ENCODE results near the gene S1PR1. TPM values are rescaled to one million over a fixed set of nuclear protein-coding genes. Genes with fewer than 3 reads are reported as not detected.

Gene S1PR1
- total RNA-seq, 2 donors from 2014 or later: 42.5 to 108 TPM

- Histone ChIP-seq H3K27ac (no peak overlapping the region), H3K27me3 (replicated peaks; ENCODE audit: insufficient read depth) (no peaks in the 10 kb centered on the region), H3K4me1 (ENCODE audit: control insufficient read depth in 1 of 2, low read depth in 2 of 2) (no peaks in the 10 kb centered on the region), H3K4me3 (no peak overlapping the region), H3K9me3 (no peaks in the 10 kb centered on the region), H3K36me3 (no peaks in the 10 kb centered on the region)
- DNase-seq (ENCODE audit: low spot score): no peak
- TF ChIP-seq CTCF (IDR thresholded peaks at IDR 0.05): no peak
- ATAC-seq (ENCODE audit: insufficient number of reproducible peaks, low FRiP score, low read depth): no peak
Observed at GRCh38 chr1:101281751-101282150, 44.9 kb downstream of the S1PR1 start.

DNA sequence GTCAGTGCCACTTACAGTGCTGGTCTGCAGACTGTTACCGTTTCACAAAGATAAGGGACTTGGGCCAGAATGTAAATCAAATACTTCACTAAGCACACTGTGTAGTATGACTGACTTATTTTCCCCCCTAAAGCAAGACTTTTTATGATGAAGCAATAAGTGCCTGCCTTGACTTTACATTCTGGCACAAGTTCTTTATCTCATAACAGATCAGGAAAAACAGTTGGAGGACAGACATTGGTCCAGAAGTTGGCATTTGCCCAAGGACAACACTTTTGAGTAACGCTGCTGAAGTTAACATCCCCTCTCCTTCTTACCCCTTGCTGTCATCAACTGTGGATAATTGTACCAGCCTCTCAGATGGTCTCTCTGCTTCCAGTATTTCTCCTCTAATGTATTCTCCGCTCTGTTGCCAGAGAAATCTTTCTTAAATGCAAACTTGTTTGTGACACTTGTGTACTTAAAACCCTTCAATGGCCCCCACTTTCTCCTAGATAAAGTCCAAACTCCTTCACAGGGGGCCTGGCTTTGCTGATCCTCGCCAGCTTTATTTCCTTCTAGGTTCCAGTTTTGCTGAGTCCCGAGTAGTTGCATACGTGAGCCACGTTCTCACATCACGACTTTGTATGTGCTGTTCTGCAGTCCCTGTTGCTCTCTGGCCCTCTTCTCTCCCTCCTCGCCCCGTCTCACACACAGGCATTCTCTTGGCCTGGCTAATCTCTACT lies 45.7 kb downstream of the S1PR1 start:
- Histone ChIP-seq H3K4me3 (no peak overlapping the region), H3K4me1 (ENCODE audit: control insufficient read depth in 1 of 2, low read depth in 2 of 2) (no peaks in the 10 kb centered on the region), H3K36me3 (no peaks in the 10 kb centered on the region), H3K9me3 (no peaks in the 10 kb centered on the region), H3K27ac (no peak overlapping the region), H3K27me3 (replicated peaks; ENCODE audit: insufficient read depth) (no peaks in the 10 kb centered on the region)
- no peak for ATAC-seq (ENCODE audit: insufficient number of reproducible peaks, low FRiP score, low read depth)
- TF ChIP-seq CTCF (IDR thresholded peaks at IDR 0.05): no peak
- no peak for DNase-seq (ENCODE audit: low spot score)

- DNase-seq (ENCODE audit: low spot score) (no peak), ATAC-seq (ENCODE audit: insufficient number of reproducible peaks, low FRiP score, low read depth) (no peak)
- Histone ChIP-seq H3K4me1 (ENCODE audit: control insufficient read depth in 1 of 2, low read depth in 2 of 2) (no peaks in the 10 kb centered on the region), H3K36me3 (no peaks in the 10 kb centered on the region), H3K9me3 (no peaks in the 10 kb centered on the region), H3K4me3 (no peak overlapping the region), H3K27ac (no peak overlapping the region), H3K27me3 (replicated peaks; ENCODE audit: insufficient read depth) (no peaks in the 10 kb centered on the region)
- TF ChIP-seq CTCF (IDR thresholded peaks at IDR 0.05): no peak
Observed at GRCh38 chr1:101283443-101283842, 46.6 kb downstream of the S1PR1 start.

GRCh38 chr1:101284021-101284420 lies 47.2 kb downstream of the S1PR1 start:
- Histone ChIP-seq H3K27me3 (replicated peaks; ENCODE audit: insufficient read depth) (no peaks in the 10 kb centered on the region), H3K27ac (no peak overlapping the region), H3K9me3 (no peaks in the 10 kb centered on the region), H3K4me3 (no peak overlapping the region), H3K36me3 (no peaks in the 10 kb centered on the region), H3K4me1 (ENCODE audit: control insufficient read depth in 1 of 2, low read depth in 2 of 2) (no peaks in the 10 kb centered on the region)
- ATAC-seq (ENCODE audit: insufficient number of reproducible peaks, low FRiP score, low read depth) (no peak), DNase-seq (ENCODE audit: low spot score) (no peak)
- no peak for TF ChIP-seq CTCF (IDR thresholded peaks at IDR 0.05)

DNA sequence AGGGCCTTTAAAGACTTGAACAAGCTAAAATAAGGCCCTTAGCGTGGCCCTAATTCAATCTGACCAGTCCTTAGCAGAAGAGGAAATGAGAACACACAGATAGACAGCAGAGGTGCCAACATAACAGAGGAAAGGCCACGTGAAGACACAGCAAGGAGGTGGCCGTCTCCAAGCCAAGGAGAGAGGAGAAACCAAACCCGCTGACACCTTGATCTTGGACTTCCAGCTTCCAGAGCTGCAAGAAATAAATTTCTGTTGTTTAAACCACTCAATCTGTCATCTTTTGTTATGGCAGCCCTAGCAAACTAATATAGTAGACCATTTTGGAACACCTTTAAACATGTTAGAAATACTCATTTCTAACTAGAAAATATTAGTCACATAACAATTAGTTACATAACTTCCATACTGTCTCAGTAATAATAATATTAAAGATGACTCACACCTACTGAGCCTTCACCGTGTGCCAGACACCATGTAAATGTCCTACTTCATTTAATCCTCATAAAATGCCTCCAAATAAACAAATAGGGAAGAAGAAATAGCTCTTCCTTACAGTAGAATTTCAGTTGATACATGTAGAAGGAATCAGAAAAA lies 47.9 kb downstream of the S1PR1 start:
- no peak for ATAC-seq (ENCODE audit: insufficient number of reproducible peaks, low FRiP score, low read depth)
- no peak for DNase-seq (ENCODE audit: low spot score)
- Histone ChIP-seq H3K27ac (no peak overlapping the region), H3K4me3 (no peak overlapping the region), H3K4me1 (ENCODE audit: control insufficient read depth in 1 of 2, low read depth in 2 of 2) (no peaks in the 10 kb centered on the region), H3K9me3 (no peaks in the 10 kb centered on the region), H3K36me3 (no peaks in the 10 kb centered on the region), H3K27me3 (replicated peaks; ENCODE audit: insufficient read depth) (no peaks in the 10 kb centered on the region)
- no peak for TF ChIP-seq CTCF (IDR thresholded peaks at IDR 0.05)

All from thoracic aorta (tissue), 2 donors.